ENCODE measurements around the gene PIGQ.

PIGQ gene

DNA sequence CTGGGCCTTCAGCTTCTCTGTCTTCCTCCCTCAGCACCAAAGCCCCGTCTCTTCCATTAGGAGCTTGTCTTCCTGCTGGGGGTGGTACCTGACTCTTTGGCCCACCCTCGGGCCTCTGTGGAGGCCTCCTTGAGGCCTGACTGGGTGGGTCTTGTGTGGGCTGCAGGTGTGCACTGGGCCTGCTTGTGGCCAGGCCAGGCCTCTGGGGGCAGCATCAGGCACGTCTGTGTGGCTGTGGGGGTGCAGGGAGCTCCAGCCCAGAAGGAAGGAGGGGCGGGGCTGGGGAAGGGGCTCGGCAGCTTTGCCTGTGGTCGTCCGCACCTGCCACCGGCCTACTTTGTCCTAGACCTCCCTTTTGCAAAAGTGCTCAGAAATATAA, 7.0 kb downstream of the PIGQ start:
- FAIRE-seq, result no peak
- DNase-seq (ENCODE audit: insufficient read length), result no peak
- TF ChIP-seq POLR2A (IDR thresholded peaks at IDR 0.05; ENCODE audit: low read depth, low read length), result no peak
- no peak for TF ChIP-seq POLR2AphosphoS5 (IDR thresholded peaks at IDR 0.05; ENCODE audit: low read depth, low read length)
- no peak for TF ChIP-seq TAF1 (IDR thresholded peaks at IDR 0.05; ENCODE audit: borderline replicate concordance, low read depth, low read length)

DNA sequence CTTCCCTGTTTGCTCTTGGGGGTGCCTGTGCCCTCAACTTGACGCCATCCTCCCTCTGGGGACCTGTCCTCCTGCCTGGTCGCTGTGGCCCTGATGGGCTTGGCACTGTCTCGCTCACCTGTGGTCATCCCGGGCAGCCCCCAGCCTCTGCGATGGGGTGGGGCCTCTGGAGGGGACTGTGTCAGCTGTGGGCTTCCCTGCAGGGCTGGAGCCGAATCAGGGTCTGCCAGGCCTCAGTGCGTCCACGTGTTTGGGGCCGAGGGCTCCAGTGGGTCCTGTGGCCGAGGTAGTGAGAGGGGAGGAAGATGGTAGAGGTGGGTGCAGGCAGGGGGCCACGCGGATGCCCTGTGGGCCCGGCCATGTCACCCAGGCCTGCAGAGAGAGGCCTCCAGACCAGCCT, 8.0 kb downstream of the PIGQ start:
- FAIRE-seq (no peak), DNase-seq (ENCODE audit: insufficient read length) (no peak)
- TF ChIP-seq POLR2A (IDR thresholded peaks at IDR 0.05; ENCODE audit: low read depth, low read length) (no peak), TAF1 (IDR thresholded peaks at IDR 0.05; ENCODE audit: borderline replicate concordance, low read depth, low read length) (no peak)

DNA sequence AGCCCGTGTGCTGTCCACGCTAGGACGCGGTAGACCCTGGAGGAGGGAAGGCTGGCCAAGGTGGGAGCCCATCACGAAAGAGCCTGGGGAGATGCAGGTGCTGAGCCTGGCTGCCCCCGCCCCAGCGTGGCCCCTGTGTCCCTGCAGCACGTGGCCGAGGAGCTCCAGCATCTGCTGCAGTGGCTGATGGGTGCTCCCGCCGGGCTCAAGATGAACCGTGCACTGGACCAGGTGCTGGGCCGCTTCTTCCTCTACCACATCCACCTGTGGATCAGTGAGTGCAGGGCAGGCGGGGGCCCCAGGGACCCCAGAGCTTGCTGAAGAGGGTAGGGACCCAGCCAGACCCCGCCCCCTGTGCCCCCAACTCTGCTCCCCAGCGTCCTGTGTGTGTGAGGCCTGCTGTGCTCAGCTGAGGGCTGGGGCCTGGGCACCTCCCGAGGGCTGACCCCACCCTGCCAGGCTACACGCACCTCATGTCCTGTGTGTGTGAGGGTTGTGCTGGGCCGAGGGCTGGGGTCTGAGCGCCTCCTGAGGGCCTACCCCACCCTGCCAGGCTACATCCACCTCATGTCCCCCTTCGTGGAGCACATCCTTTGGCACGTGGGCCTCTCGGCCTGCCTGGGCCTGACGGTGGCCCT, 8.6 kb downstream of the PIGQ start:
- no peak for DNase-seq (ENCODE audit: insufficient read length)
- TF ChIP-seq POLR2AphosphoS5 (IDR thresholded peaks at IDR 0.05; ENCODE audit: low read depth, low read length) (no peak), TAF1 (IDR thresholded peaks at IDR 0.05; ENCODE audit: borderline replicate concordance, low read depth, low read length) (no peak), POLR2A (IDR thresholded peaks at IDR 0.05; ENCODE audit: low read depth, low read length) (no peak)
- FAIRE-seq, result no peak

DNA sequence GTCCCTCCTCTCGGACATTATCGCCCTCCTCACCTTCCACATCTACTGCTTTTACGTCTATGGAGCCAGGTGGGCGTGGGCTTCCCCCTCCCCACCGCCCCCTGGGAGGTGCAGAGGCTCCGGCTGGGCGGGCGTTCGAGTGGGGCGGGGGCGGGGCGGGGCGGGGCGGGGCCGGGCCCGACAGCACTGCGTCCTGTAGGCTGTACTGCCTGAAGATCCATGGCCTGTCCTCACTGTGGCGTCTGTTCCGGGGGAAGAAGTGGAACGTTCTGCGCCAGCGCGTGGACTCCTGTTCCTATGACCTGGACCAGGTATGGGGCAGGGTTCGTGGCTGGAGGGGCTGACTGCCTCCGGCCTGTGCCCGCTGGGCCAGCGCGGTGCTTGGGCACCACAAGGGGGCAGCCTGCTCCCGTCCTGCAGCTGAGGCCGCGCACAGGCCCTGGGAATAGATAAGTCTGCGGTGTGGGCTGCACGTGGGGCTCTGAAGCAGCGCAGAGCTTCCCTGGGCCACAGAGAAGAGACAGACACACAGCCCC, 9.2 kb downstream of the PIGQ start:
- no peak for TF ChIP-seq TAF1 (IDR thresholded peaks at IDR 0.05; ENCODE audit: borderline replicate concordance, low read depth, low read length)
- TF ChIP-seq POLR2AphosphoS5 (IDR thresholded peaks at IDR 0.05; ENCODE audit: low read depth, low read length), result no peak
- DNase-seq (ENCODE audit: insufficient read length) (peak; percentile 91), FAIRE-seq (peak; percentile 92)

DNA sequence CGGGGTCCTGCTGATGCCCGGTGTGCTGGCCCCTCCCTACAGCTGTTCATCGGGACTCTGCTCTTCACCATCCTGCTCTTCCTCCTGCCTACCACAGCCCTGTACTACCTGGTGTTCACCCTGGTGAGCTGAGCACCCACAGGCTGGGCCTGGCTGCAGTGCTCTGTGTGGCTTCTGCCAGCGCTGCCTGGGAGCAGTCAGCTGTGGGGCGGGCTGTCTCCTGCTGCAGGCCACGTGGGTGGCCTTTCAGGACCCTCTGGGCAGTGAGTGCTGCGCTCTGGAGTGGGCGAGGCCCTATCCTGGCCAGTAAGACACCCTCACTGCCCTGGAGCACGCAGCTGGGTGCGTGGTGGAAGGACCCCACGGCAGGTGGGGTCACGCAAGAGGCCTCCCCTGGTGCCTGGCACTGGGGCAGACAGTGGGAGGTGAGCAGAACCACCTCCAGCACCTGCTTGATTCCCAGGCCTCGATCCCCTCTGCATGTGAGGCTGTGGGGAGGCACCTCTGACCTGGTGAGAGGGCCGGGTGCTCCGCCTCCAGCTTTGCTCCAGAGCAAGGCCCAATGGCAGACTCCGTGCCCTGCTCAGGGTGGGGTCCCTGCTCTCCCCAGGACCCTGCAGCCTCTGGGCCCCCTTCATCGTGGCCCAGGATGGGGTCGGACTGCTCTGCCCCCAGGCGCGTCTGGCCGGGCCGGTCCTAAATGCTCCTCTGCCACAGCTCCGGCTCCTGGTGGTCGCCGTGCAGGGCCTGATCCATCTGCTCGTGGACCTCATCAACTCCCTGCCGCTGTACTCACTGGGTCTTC, 10.6 kb downstream of the PIGQ start:
- TF ChIP-seq POLR2A (IDR thresholded peaks at IDR 0.05; ENCODE audit: low read depth, low read length), result no peak
- TF ChIP-seq POLR2AphosphoS5 (IDR thresholded peaks at IDR 0.05; ENCODE audit: low read depth, low read length), result no peak
- TF ChIP-seq TAF1 (IDR thresholded peaks at IDR 0.05; ENCODE audit: borderline replicate concordance, low read depth, low read length), result no peak

DNA sequence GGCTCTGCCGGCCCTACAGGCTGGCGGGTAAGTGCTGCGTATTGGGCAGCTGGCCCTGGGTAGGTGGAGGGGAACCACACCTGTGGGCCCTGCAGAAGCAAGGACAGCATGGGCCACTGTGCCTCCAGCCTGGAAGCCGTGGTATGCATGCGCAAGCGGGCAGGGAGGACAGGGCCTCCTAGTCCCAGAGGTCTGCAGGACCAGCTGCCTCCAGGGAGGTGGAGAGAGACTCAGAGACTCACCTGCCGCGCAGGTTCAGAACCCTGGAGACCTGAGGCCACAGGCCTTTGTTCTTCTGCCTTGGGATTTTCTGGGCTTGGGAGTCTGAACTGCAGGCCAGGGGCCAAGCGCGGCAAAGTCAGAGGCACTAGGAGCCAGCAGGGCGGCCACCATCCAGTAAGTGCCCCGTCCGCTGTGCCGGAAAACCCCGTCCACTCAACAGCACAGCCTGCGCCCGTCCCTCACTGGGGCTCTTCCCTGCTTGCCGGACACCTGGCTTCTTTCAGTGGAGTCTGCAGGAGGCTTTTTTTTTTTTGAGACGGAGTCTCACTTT, 11.3 kb downstream of the PIGQ start:
- TF ChIP-seq POLR2A (IDR thresholded peaks at IDR 0.05; ENCODE audit: low read depth, low read length) (no peak), TAF1 (IDR thresholded peaks at IDR 0.05; ENCODE audit: borderline replicate concordance, low read depth, low read length) (no peak), POLR2AphosphoS5 (IDR thresholded peaks at IDR 0.05; ENCODE audit: low read depth, low read length) (no peak)
- no peak for DNase-seq (ENCODE audit: insufficient read length)
- FAIRE-seq, result no peak

More for the DNA sequence above, 10.6 kb downstream of the PIGQ start:
- no peak for DNase-seq (ENCODE audit: insufficient read length)
- FAIRE-seq, result no peak

DNA sequence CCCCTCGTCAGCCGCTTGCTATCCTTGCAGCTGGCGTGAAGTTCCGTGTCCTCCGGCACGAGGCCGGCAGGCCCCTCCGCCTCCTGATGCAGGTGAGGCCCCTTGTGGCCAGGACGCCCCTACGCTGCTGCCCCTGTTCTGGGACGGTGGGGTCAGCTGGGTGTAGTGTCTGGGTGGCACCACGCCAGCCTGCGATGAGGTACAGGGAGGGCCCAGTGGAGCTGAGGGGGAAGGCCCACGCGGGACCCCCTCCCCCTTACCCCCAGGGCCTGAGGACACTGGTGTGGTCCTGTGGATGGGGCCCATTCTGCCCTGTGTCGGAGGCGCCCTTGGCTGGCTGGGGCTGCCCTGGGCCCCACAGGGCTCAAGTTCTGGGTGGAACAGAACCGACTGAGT, 12.4 kb downstream of the PIGQ start:
- no peak for DNase-seq (ENCODE audit: insufficient read length)
- FAIRE-seq, result no peak
- TF ChIP-seq TAF1 (IDR thresholded peaks at IDR 0.05; ENCODE audit: borderline replicate concordance, low read depth, low read length), result no peak

DNA sequence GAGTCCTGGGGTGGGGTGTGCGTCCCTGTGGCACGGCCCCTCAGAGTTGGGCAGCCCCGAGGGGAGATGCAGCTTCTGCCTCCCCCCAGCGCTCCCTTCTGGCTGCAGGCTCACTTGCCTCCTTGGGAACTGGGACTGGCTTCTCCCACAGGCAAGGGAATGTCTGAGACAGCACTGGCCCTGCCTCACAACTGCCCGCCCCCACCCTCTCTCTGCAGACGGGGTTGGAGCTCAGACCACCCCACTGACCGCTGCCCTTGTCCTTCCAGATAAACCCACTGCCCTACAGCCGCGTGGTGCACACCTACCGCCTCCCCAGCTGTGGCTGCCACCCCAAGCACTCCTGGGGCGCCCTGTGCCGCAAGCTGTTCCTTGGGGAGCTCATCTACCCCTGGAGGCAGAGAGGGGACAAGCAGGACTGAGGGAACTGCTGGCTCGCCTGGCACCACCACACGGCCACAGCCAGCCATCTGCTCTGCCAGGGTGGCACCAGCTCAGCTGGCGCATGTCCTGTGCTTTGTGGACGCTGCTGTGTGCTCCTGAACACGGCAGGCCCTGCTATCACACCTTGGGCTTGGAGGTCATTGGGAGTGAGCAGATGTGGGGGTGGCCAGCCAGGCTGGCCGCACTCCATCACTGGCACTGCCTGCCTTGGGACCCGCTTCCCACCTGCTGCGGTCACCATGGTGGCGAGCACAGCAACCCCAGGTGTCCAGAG, 13.0 kb downstream of the PIGQ start:
- no peak for DNase-seq (ENCODE audit: insufficient read length)
- FAIRE-seq, result no peak

DNA sequence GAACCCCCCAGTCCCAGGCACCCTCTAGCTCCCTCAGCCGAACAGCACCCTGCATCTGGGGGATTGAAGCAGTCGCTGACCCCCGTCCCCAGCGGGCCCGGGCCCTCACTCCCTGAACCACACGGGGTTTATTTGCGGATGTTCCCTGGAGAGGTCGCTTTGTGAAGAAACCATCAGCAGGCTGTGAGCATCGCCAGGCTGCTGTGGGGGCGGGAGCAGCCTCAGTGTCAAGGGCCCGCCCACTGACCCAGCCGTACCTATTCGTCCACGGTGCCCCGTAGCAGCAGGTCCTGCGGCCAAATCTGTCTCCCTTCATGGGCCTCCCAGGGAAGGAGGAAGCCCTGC, 13.7 kb downstream of the PIGQ start:
- no peak for FAIRE-seq
- TF ChIP-seq TAF1 (IDR thresholded peaks at IDR 0.05; ENCODE audit: borderline replicate concordance, low read depth, low read length), result no peak
- no peak for TF ChIP-seq POLR2AphosphoS5 (IDR thresholded peaks at IDR 0.05; ENCODE audit: low read depth, low read length)
- TF ChIP-seq POLR2A (IDR thresholded peaks at IDR 0.05; ENCODE audit: low read depth, low read length), result no peak
- no peak for DNase-seq (ENCODE audit: insufficient read length)

More for the DNA sequence above, 13.0 kb downstream of the PIGQ start:
- TF ChIP-seq POLR2AphosphoS5 (IDR thresholded peaks at IDR 0.05; ENCODE audit: low read depth, low read length) (no peak), POLR2A (IDR thresholded peaks at IDR 0.05; ENCODE audit: low read depth, low read length) (no peak), TAF1 (IDR thresholded peaks at IDR 0.05; ENCODE audit: borderline replicate concordance, low read depth, low read length) (no peak)

DNA sequence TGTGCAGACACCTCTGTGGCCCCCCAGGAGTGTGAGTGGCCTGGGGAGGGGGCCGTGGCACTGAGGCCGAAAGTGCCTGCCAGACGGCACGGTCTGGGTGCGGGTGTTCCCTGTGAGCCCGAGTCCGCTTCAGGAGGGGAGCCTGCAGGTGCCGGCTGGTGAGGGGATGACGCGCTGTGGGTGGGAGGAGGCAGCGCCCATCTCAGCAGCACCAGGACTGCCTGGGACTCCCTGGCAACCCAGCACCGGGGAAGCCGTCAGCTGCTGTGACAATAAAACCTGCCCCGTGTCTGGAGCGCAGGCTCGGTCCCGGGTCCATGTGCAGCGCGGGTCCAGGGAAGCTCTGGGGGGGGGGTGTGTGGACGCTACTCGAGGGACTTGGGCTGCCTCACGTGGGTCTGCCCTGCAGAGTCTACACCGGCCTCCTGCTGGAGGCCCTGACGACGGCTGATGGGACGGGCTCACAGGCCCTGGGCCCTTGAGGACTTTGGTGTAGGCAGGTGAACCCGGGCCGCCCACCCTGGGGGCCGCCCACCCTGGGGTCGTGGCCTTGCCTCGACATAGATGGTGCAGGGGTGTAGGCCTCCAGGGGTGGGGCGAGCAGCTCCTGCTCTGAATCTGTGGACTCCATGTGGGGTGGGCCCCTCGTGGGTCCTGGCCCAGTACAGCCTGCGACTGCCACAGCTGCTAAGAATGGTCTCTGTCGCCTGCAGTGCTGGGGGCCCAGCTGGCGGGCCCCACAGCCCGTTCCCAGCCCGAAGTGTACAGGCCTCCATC, 14.2 kb downstream of the PIGQ start:
- TF ChIP-seq TAF1 (IDR thresholded peaks at IDR 0.05; ENCODE audit: borderline replicate concordance, low read depth, low read length) (no peak), POLR2AphosphoS5 (IDR thresholded peaks at IDR 0.05; ENCODE audit: low read depth, low read length) (no peak), POLR2A (IDR thresholded peaks at IDR 0.05; ENCODE audit: low read depth, low read length) (no peak)
- FAIRE-seq (no peak), DNase-seq (ENCODE audit: insufficient read length) (no peak)

DNA sequence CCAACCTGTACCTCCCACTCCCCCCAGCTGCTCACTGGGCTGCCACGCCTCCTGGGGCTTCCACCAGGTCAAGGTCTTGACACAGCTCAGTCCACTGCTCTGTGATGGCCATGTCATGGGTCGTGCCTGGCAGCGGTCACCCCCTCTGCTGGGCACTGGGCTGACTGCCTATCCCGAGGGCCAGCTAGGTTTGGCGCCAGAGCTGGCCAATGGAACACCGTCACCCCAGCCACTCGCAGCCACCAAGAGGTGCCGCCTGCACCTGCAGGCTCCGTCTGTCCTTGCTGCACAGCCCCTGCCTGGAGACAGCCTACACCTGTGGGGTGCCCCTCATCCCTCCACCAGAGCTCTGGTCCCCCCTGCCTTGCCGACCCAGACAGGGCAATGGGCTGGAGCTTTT, 15.6 kb downstream of the PIGQ start:
- TF ChIP-seq TAF1 (IDR thresholded peaks at IDR 0.05; ENCODE audit: borderline replicate concordance, low read depth, low read length), result no peak
- no peak for TF ChIP-seq POLR2AphosphoS5 (IDR thresholded peaks at IDR 0.05; ENCODE audit: low read depth, low read length)
- TF ChIP-seq POLR2A (IDR thresholded peaks at IDR 0.05; ENCODE audit: low read depth, low read length), result no peak; the same call in 1 of the 2 replicates
- no peak for FAIRE-seq
- DNase-seq (ENCODE audit: insufficient read length), result no peak
